Ishikawa (cell line): ENCODE measurements around the gene SEMA4C.

Experiments
- CEBPB ChIP-seq: IDR thresholded peaks from 2 replicates; pipeline ENCODE4 v1.6.1; 2012
- CREB1 ChIP-seq: IDR thresholded peaks from 2 replicates; pipeline ENCODE4 v1.6.1; 2012; ENCODE audit warnings: low read depth
- EGR1 ChIP-seq: IDR thresholded peaks from 2 replicates; pipeline ENCODE4 v1.6.1; 2012
- EP300 ChIP-seq: IDR thresholded peaks from 2 replicates; pipeline ENCODE4 v1.6.1; 2012; ENCODE audit warnings: borderline replicate concordance
- FOXM1 ChIP-seq: IDR thresholded peaks from 2 replicates; pipeline ENCODE4 v1.6.1; 2012; ENCODE audit warnings: low read depth, borderline replicate concordance
- MAX ChIP-seq: IDR thresholded peaks from 2 replicates; pipeline ENCODE4 v1.6.1; 2012
- NFIC ChIP-seq: IDR thresholded peaks from 2 replicates; pipeline ENCODE4 v1.6.1; 2012
- RAD21 ChIP-seq: IDR thresholded peaks from 2 replicates; pipeline ENCODE4 v1.6.1; 2012; ENCODE audit warnings: low read depth
- TAF1 ChIP-seq: IDR thresholded peaks from 2 replicates; pipeline ENCODE4 v1.6.1; 2012; ENCODE audit warnings: low read depth, mild to moderate bottlenecking
- TCF12 ChIP-seq: IDR thresholded peaks from 2 replicates; pipeline ENCODE4 v1.6.1; 2012; ENCODE audit warnings: low read depth
- TEAD4 ChIP-seq: IDR thresholded peaks from 2 replicates; pipeline ENCODE4 v1.6.1; 2012
- USF1 ChIP-seq: IDR thresholded peaks from 2 replicates; pipeline ENCODE4 v1.6.1; 2012
- YY1 ChIP-seq: IDR thresholded peaks from 2 replicates; pipeline ENCODE4 v1.6.1; 2012; ENCODE audit warnings: low read depth
- ZBTB7A ChIP-seq: IDR thresholded peaks from 2 replicates; pipeline ENCODE4 v1.6.1; 2012; ENCODE audit warnings: low read depth
- TF ChIP-seq, protein P1 (sequence below): IDR thresholded peaks from 2 replicates; pipeline ENCODE4 v1.6.1; 2012; ENCODE audit warnings: low read depth, mild to moderate bottlenecking

The SEMA4C gene

GRCh38 chr2:96869822-96870625 lies at the start of gene SEMA4C:
TSS of gene SEMA4C (minus strand) at chr2:96870080. CDS start at chr2:96867886, 2,194 bp downstream.
- TF ChIP-seq TAF1 (no peak; the same call in 1 of the 2 replicates), YY1 (peak; percentile 7; the same call in 1 of the 2 replicates), MAX (no peak), CREB1 (0 out of 2 replicates have a peak, but pooled peaks have one; percentile 41), EP300 (no peak), EGR1 (peak; percentile 64), TEAD4 (no peak), FOXM1 (no peak), TCF12 (0 out of 2 replicates have a peak, but pooled peaks have one; percentile 6), ZBTB7A (peak; percentile 86), USF1 (no peak), NFIC (no peak)

DNA sequence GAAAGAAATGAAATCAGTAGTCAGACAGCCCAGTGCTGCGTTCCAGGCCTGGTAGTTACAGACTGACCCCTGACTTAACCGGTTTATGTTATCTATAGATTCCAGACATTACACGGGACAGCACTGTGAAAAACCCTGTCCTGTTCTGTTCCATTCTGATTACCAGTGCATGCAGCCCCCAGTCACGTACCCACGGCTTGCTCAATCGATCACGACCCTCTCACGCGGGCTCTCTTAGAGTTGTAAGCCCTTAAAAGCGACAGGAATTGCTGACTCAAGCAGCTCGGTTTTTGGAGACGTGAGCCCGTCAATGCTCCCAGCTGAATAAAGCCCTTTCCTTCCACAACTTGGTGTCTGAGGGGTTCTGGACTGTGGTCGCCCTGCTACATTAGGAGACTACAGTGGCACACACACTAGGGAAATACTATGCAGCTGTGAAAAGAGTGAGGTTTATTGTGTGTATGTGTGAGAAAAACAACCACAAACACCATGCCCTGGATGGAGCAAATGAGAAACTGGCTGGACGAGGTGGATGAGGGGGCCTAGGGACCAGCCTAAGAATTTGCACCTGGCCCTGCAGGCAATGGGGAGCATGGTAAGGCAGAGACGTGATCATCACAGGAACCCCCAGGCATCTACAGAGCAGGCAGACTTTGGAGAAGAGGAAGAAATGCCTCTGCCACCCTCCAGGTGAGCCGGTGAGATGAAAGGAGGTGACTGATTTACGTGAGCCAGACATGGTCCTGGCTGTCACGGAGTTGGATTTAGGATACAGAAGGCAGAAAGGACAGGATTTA lies 49.1 kb upstream of the SEMA4C start:
- no peak for TF ChIP-seq TCF12
- TF ChIP-seq YY1 = no peak
- TF ChIP-seq CEBPB = no peak

- no peak for TF ChIP-seq NFIC
- no peak for TF ChIP-seq CEBPB
- no peak for TF ChIP-seq EP300
- no peak for TF ChIP-seq ZBTB7A
- TF ChIP-seq TAF1 = no peak
- TF ChIP-seq USF1 = no peak
- TF ChIP-seq RAD21 = no peak
- TF ChIP-seq TCF12 = no peak
- TF ChIP-seq FOXM1 = no peak
- TF ChIP-seq, protein P1, sequence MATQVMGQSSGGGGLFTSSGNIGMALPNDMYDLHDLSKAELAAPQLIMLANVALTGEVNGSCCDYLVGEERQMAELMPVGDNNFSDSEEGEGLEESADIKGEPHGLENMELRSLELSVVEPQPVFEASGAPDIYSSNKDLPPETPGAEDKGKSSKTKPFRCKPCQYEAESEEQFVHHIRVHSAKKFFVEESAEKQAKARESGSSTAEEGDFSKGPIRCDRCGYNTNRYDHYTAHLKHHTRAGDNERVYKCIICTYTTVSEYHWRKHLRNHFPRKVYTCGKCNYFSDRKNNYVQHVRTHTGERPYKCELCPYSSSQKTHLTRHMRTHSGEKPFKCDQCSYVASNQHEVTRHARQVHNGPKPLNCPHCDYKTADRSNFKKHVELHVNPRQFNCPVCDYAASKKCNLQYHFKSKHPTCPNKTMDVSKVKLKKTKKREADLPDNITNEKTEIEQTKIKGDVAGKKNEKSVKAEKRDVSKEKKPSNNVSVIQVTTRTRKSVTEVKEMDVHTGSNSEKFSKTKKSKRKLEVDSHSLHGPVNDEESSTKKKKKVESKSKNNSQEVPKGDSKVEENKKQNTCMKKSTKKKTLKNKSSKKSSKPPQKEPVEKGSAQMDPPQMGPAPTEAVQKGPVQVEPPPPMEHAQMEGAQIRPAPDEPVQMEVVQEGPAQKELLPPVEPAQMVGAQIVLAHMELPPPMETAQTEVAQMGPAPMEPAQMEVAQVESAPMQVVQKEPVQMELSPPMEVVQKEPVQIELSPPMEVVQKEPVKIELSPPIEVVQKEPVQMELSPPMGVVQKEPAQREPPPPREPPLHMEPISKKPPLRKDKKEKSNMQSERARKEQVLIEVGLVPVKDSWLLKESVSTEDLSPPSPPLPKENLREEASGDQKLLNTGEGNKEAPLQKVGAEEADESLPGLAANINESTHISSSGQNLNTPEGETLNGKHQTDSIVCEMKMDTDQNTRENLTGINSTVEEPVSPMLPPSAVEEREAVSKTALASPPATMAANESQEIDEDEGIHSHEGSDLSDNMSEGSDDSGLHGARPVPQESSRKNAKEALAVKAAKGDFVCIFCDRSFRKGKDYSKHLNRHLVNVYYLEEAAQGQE = no peak
- no peak for TF ChIP-seq TEAD4
- TF ChIP-seq EGR1 = no peak
- TF ChIP-seq CREB1 = no peak
- TF ChIP-seq YY1 = no peak
- no peak for TF ChIP-seq MAX
These were observed 48.3 kb upstream of the SEMA4C start for GRCh38 chr2:96918092-96918753.

DNA sequence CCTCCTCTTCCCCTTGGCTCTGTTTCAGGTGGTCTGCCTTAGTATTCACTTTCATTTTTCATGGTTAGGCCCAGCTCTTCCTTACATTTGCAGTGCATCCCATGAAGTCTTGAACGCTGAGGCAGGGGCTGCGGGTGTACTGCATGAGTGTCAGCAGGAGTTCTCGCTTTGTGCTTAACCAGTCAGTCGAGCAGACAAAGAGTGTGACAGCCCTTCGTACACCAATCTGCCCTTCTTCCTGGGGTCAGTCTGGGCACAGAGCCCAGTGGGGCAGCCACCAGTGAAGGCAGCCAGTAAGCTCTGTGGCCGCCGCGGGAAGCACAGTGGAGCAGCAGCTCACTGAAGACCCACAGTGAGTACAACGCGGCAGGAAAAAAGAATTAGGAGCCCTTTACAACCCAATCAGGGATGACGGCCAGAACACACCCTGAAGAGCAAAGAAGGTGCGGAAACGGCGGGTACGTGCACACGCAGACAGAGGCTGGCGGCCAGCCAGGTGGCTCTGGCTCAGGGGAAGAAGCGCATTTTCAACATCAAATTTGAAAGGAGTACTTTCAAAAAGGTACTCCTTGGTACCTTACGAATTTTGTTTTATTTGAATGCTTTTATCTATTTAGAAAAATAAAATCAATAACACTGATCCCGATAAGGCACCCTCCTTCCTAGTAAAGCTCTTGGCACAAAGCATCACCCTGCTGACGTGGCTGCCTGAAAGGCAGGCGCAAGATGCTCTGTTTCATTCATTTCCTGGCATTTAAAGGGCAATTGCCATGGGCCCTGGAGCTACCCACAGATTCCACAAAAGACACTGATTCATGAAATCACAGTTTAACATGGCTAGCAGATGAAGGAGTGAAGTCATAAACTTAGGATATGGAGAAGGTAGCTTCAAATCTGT lies 47.0 kb upstream of the SEMA4C start:
- TF ChIP-seq MAX = no peak
- no peak for TF ChIP-seq TAF1
- no peak for TF ChIP-seq CREB1
- TF ChIP-seq EP300 = no peak
- no peak for TF ChIP-seq NFIC
- TF ChIP-seq TCF12 = no peak
- no peak for TF ChIP-seq FOXM1
- TF ChIP-seq CEBPB = no peak
- no peak for TF ChIP-seq EGR1

GRCh38 chr2:96916156-96916630 lies 46.3 kb upstream of the SEMA4C start:
- TF ChIP-seq ZBTB7A = no peak
- TF ChIP-seq, protein P1 = no peak
- TF ChIP-seq NFIC = no peak
- TF ChIP-seq TEAD4 = no peak
- no peak for TF ChIP-seq USF1
- no peak for TF ChIP-seq TCF12
- TF ChIP-seq EP300 = no peak
- no peak for TF ChIP-seq EGR1
- no peak for TF ChIP-seq CREB1
- no peak for TF ChIP-seq RAD21
- TF ChIP-seq YY1 = no peak
- no peak for TF ChIP-seq CEBPB
- no peak for TF ChIP-seq FOXM1
- TF ChIP-seq TAF1 = no peak
- no peak for TF ChIP-seq MAX
